Testis (tissue), 2 donors: ENCODE measurements around the gene ADAM17.

ENCODE experiments used
- CTCF ChIP-seq, 3 experiments: fragments of 450-650 bp in 2 of 3; fragments of 200-600 bp in 1 of 3; sonication (generic) in 1 of 3; IDR thresholded peaks; one replicate each; pipeline ENCODE4 v1.5.1; 2016 to 2019; ENCODE audit warnings: antibody characterized with exemption in 3 of 3, mild to moderate bottlenecking in 2 of 3, moderate library complexity in 1 of 3
- POLR2A ChIP-seq: fragments of 450-650 bp; IDR thresholded peaks from one replicate; pipeline ENCODE4 v1.6.1; 2017; ENCODE audit warnings: antibody characterized with exemption, mild to moderate bottlenecking, moderate library complexity

GRCh38 chr2:9462886-9463697 is 92.5 kb downstream of the ADAM17 start:
- no peak for TF ChIP-seq CTCF (IDR thresholded peaks at IDR 0.05)
- TF ChIP-seq POLR2A, result no peak
